SH-SY5Y (cell line): ENCODE results near the gene TMEM202.

Experiments used
- GATA2 ChIP-seq: IDR thresholded peaks from 2 replicates; pipeline ENCODE4 v1.6.1; 2011; ENCODE audit warnings: mild to moderate bottlenecking, low read depth, low read length
- GATA3 ChIP-seq: IDR thresholded peaks from 2 replicates; pipeline ENCODE4 v1.6.1; 2011; ENCODE audit warnings: low read depth, mild to moderate bottlenecking, low read length, moderate library complexity

DNA sequence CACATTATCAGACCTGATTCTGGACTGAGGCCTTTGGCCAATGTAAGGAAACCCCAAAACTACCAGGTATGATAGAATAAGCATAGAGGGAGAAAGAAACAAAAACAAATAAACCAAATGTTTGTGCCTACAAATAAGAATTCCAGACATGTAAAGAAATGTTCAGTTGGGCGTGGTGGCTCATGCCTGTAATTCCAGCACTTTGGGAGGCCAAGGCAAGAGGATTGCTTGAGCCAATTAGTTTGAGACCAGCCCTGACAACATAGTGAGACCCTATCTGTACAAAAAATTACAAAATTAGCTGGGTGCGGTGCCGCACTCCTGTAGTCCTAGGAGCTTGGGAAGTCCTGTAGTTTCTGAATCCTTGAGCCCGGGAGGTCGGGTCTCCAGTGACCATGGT is 13.0 kb downstream of the TMEM202 start:
- TF ChIP-seq GATA3 (no peak), GATA2 (no peak)
